ENCODE data around the gene CHAF1A. TPM values are rescaled to one million over a fixed set of nuclear protein-coding genes. Genes with fewer than 3 reads are reported as not detected.

CHAF1A gene
- total RNA-seq, 4 donors from 2014 or later, result 8.5 to 28.9 (median 11.1) TPM

GRCh38 chr19:4362101-4362828 is 40.2 kb upstream of the CHAF1A start:
- H3K36me3 ChIP-seq, result peaks cover 0 to 3% (median 0%) of the 10 kb centered on the region in 4 donors
- in situ Hi-C loops (cut with MboI; ENCODE audit: low pct_ligation_motif_present in 1 of 4, low pct_unique_long_range_greater_than_20kb in 1 of 4, low sequenced_read_pairs in 3 of 4), result loop anchor here in 1 of 4 donors (25.0 kb wide), 1 partner anchor 100 kb away; no protein-coding TSS in a partner anchor
- no peaks in the 10 kb centered on the region for H3K27me3 ChIP-seq
- intact Hi-C loops (cut with DNase I; ENCODE audit: low total_unique reads), result no loop called here
- H3K4me1 ChIP-seq, result peaks cover 0 to 6% (median 0%) of the 10 kb centered on the region in 4 donors
- no peak for DNase-seq
- 78 to 90% methylated on average over 12 to 26 of the region's 32 CpGs for WGBS, 2 donors (ENCODE audit: low coverage in 1 of 2)
- TF ChIP-seq POLR2A (IDR thresholded peaks at IDR 0.05), result no peak
- no peak for TF ChIP-seq CTCF (IDR thresholded peaks at IDR 0.05)
- no peak for TF ChIP-seq POLR2AphosphoS5 (IDR thresholded peaks at IDR 0.05)
- no peak for TF ChIP-seq EP300 (IDR thresholded peaks at IDR 0.05; ENCODE audit: low read depth)
- no peak overlapping the region for H3K27ac ChIP-seq
- H3K9me3 ChIP-seq, result no peaks in the 10 kb centered on the region
- no peak overlapping the region for H3K4me3 ChIP-seq

GRCh38 chr19:4362831-4363545 is 39.5 kb upstream of the CHAF1A start:
- no peak overlapping the region for H3K27ac ChIP-seq
- H3K27me3 ChIP-seq, result no peaks in the 10 kb centered on the region
- H3K4me3 ChIP-seq, result no peak overlapping the region
- TF ChIP-seq POLR2A (IDR thresholded peaks at IDR 0.05), result no peak
- TF ChIP-seq EP300 (IDR thresholded peaks at IDR 0.05; ENCODE audit: low read depth), result no peak
- TF ChIP-seq POLR2AphosphoS5 (IDR thresholded peaks at IDR 0.05), result no peak
- TF ChIP-seq CTCF (IDR thresholded peaks at IDR 0.05), result no peak
- intact Hi-C loops (cut with DNase I; ENCODE audit: low total_unique reads) (no loop called here), in situ Hi-C loops (cut with MboI; ENCODE audit: low pct_ligation_motif_present in 1 of 4, low pct_unique_long_range_greater_than_20kb in 1 of 4, low sequenced_read_pairs in 3 of 4) (loop anchor here in 1 of 4 donors (25.0 kb wide), 1 partner anchor 101 kb away; no protein-coding TSS in a partner anchor)
- H3K9me3 ChIP-seq, result no peaks in the 10 kb centered on the region
- peaks cover under 1 to 9% (median 2%) of the 10 kb centered on the region in 4 donors for H3K4me1 ChIP-seq
- H3K36me3 ChIP-seq, result peaks cover 0 to 3% (median 0%) of the 10 kb centered on the region in 4 donors
- no peak for DNase-seq
- 82% methylated on average over 16 of the region's 22 CpGs; no CpG with 5 or more reads in 1 of the 2 donors for WGBS, 2 donors (ENCODE audit: low coverage in 1 of 2)

GRCh38 chr19:4363571-4364304 is 38.7 kb upstream of the CHAF1A start:
- no peak overlapping the region for H3K4me3 ChIP-seq
- peaks cover 0 to 3% (median 0%) of the 10 kb centered on the region in 4 donors for H3K36me3 ChIP-seq
- no peak for DNase-seq
- intact Hi-C loops (cut with DNase I; ENCODE audit: low total_unique reads), result no loop called here
- WGBS, 2 donors (ENCODE audit: low coverage in 1 of 2), result 89% methylated on average over 26 of the region's 26 CpGs; no CpG with 5 or more reads in 1 of the 2 donors
- peaks cover 8 to 16% (median 10%) of the 10 kb centered on the region in 4 donors for H3K4me1 ChIP-seq
- H3K27me3 ChIP-seq, result no peaks in the 10 kb centered on the region
- H3K9me3 ChIP-seq, result no peaks in the 10 kb centered on the region
- no peak overlapping the region for H3K27ac ChIP-seq
- TF ChIP-seq EP300 (IDR thresholded peaks at IDR 0.05; ENCODE audit: low read depth) (no peak), POLR2AphosphoS5 (IDR thresholded peaks at IDR 0.05) (no peak)
- in situ Hi-C loops (cut with MboI; ENCODE audit: low pct_ligation_motif_present in 1 of 4, low pct_unique_long_range_greater_than_20kb in 1 of 4, low sequenced_read_pairs in 3 of 4), result loop anchor here in 1 of 4 donors (25.0 kb wide), 1 partner anchor 101 kb away; no protein-coding TSS in a partner anchor

- Histone ChIP-seq H3K27ac (no peak overlapping the region), H3K27me3 (no peaks in the 10 kb centered on the region), H3K4me3 (no peak overlapping the region), H3K9me3 (no peaks in the 10 kb centered on the region), H3K36me3 (peaks cover 0 to 3% (median 0%) of the 10 kb centered on the region in 4 donors), H3K4me1 (peaks cover 23 to 32% (median 25%) of the 10 kb centered on the region in 4 donors)
- intact Hi-C loops (cut with DNase I; ENCODE audit: low total_unique reads), result no loop called here
- WGBS, 2 donors (ENCODE audit: low coverage in 1 of 2), result 90% methylated on average over 16 of the region's 16 CpGs; no CpG with 5 or more reads in 1 of the 2 donors
- DNase-seq, result no peak
- in situ Hi-C loops (cut with MboI; ENCODE audit: low pct_ligation_motif_present in 1 of 4, low pct_unique_long_range_greater_than_20kb in 1 of 4, low sequenced_read_pairs in 3 of 4), result loop anchor here in 1 of 4 donors (25.0 kb wide), 1 partner anchor 103 kb away; no protein-coding TSS in a partner anchor
- no peak for TF ChIP-seq EP300 (IDR thresholded peaks at IDR 0.05; ENCODE audit: low read depth)
- TF ChIP-seq POLR2AphosphoS5 (IDR thresholded peaks at IDR 0.05), result no peak
- TF ChIP-seq CTCF (IDR thresholded peaks at IDR 0.05), result no peak
- no peak for TF ChIP-seq POLR2A (IDR thresholded peaks at IDR 0.05)
Observed at GRCh38 chr19:4365341-4365740, 37.1 kb upstream of the CHAF1A start.
